ENCODE measurements around the gene YPEL3.

Gene YPEL3

GRCh38 chr16:30046178-30046577, 49.8 kb downstream of the YPEL3 start:
- no peak for DNase-seq (ENCODE audit: low read depth)

Data from stromal cell of bone marrow (primary cell).